Transverse colon (tissue), 4 donors: Measurements from ENCODE around the gene SORT1. TPM values are rescaled to one million over a fixed set of nuclear protein-coding genes. Genes with fewer than 3 reads are reported as not detected.

Experiments
- DNase-seq: peaks from one replicate; pipeline ENCODE4 v3.0.0-alpha.2; 2019
- H3K27ac ChIP-seq, 4 donors: fragments of 200-600 bp; sonication (generic); 2 replicates each; pipeline ENCODE4 v1.5.1; 2016 to 2018; ENCODE audit warnings: inconsistent platforms in 4 of 4
- H3K27me3 ChIP-seq: fragments of 200-600 bp; sonication (generic); 2 replicates; pipeline ENCODE4 v1.5.1; 2017; ENCODE audit warnings: inconsistent platforms
- H3K36me3 ChIP-seq, 4 donors: fragments of 200-600 bp; sonication (generic); 2 replicates each; pipeline ENCODE4 v1.5.1; 2017 to 2019; ENCODE audit warnings: inconsistent platforms in 4 of 4
- H3K4me1 ChIP-seq, 4 donors: fragments of 200-600 bp; sonication (generic); 2 replicates each; pipeline ENCODE4 v1.5.1; 2017 to 2020; ENCODE audit warnings: inconsistent platforms in 4 of 4
- H3K4me3 ChIP-seq, 4 donors: fragments of 200-600 bp; sonication (generic); 1 replicate in 1 of 4; 2 replicates in 3 of 4; pipeline versions ENCODE4 v1.5.1 to v1.6.1; 2017 to 2019; ENCODE audit warnings: inconsistent platforms in 4 of 4
- H3K9me3 ChIP-seq, 2 donors: fragments of 200-600 bp; sonication (generic); 2 replicates each; pipeline ENCODE4 v1.5.1; 2017 to 2019; ENCODE audit warnings: inconsistent platforms in 2 of 2
- EP300 ChIP-seq: sonication (generic); formaldehyde crosslinking; IDR thresholded peaks from one replicate; pipeline ENCODE4 v1.6.1; 2017; ENCODE audit warnings: antibody characterized with exemption, low read depth
- POLR2A ChIP-seq: fragments of 450-650 bp; IDR thresholded peaks from one replicate; pipeline ENCODE4 v1.6.1; 2016; ENCODE audit warnings: antibody characterized with exemption, mild to moderate bottlenecking, moderate library complexity
- POLR2AphosphoS5 ChIP-seq, 3 donors: sonication (generic); formaldehyde crosslinking; IDR thresholded peaks; one replicate each; pipeline ENCODE4 v1.6.1; 2016; ENCODE audit warnings: antibody characterized with exemption in 3 of 3
- WGBS, 2 donors: methylation state at CpG; one replicate each; pipeline ENCODE4 v1.1.5; 2018; ENCODE audit warnings: low coverage in 1 of 2; 5-methylcytosine and 5-hydroxymethylcytosine counted together
- in situ Hi-C, 4 donors: fragments of 200-750 bp; cut with MboI; loops; one replicate each; pipeline versions ENCODE4 v1.15.0 to v1.15.1; 2017; ENCODE audit warnings: low sequenced_read_pairs in 3 of 4, low pct_ligation_motif_present in 1 of 4, low pct_unique_long_range_greater_than_20kb in 1 of 4
- intact Hi-C: fragments of 100-400 bp; cut with DNase I; formaldehyde crosslinking; loops from one replicate; pipeline ENCODE4 v1.15.1; 2023; ENCODE audit warnings: low total_unique reads
- total RNA-seq, 4 donors: library from RNA; depleted of rRNA; stranded (reverse); fragments of >200 nt; gene quantifications; one replicate each; pipeline ENCODE4 v1.1.0, GENCODE V29; 2016
- TF ChIP-seq, protein P1 (sequence below), 5 experiments: fragments of 200-600 bp in 3 of 5; fragments of 450-650 bp in 2 of 5; sonication (generic) in 3 of 5; IDR thresholded peaks; 1 replicate in 2 of 5; 2 replicates in 3 of 5; pipeline ENCODE4 v1.5.1; 2016 to 2017; ENCODE audit warnings: antibody characterized with exemption in 5 of 5, inconsistent platforms in 3 of 5, mild to moderate bottlenecking in 2 of 5, moderate library complexity in 1 of 5

The SORT1 gene
- total RNA-seq, 4 donors from 2014 or later: 53.5 to 79.3 (median 66.2) TPM

- Histone ChIP-seq H3K36me3 (peaks cover 0 to 8% (median 2%) of the 10 kb centered on the region in 4 donors), H3K27ac (no peak overlapping the region), H3K4me3 (no peak overlapping the region), H3K9me3 (no peaks in the 10 kb centered on the region), H3K4me1 (peaks cover 0 to 29% (median 7%) of the 10 kb centered on the region in 4 donors), H3K27me3 (no peaks in the 10 kb centered on the region)
- 55 to 75% methylated on average over 1 of the region's 1 CpG for WGBS, 2 donors
- intact Hi-C loops (no loop called here), in situ Hi-C loops (no loop called here)
- DNase-seq: no peak
- TF ChIP-seq, protein P1, sequence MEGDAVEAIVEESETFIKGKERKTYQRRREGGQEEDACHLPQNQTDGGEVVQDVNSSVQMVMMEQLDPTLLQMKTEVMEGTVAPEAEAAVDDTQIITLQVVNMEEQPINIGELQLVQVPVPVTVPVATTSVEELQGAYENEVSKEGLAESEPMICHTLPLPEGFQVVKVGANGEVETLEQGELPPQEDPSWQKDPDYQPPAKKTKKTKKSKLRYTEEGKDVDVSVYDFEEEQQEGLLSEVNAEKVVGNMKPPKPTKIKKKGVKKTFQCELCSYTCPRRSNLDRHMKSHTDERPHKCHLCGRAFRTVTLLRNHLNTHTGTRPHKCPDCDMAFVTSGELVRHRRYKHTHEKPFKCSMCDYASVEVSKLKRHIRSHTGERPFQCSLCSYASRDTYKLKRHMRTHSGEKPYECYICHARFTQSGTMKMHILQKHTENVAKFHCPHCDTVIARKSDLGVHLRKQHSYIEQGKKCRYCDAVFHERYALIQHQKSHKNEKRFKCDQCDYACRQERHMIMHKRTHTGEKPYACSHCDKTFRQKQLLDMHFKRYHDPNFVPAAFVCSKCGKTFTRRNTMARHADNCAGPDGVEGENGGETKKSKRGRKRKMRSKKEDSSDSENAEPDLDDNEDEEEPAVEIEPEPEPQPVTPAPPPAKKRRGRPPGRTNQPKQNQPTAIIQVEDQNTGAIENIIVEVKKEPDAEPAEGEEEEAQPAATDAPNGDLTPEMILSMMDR (IDR thresholded peaks at IDR 0.05): no peak
- TF ChIP-seq POLR2A (no peak), POLR2AphosphoS5 (IDR thresholded peaks at IDR 0.05) (no peak), EP300 (no peak)
These were observed 36.1 kb downstream of the SORT1 start for GRCh38 chr1:109361649-109362048.

- no peak for DNase-seq
- H3K4me1 ChIP-seq: peaks cover 0 to 29% (median 7%) of the 10 kb centered on the region in 4 donors
- in situ Hi-C loops (no loop called here), intact Hi-C loops (no loop called here)
- peak overlapping the region in 1 of 4 donors; percentile 12 for H3K27ac ChIP-seq
- TF ChIP-seq POLR2A: no peak
- TF ChIP-seq, protein P1 (IDR thresholded peaks at IDR 0.05): no peak
- H3K9me3 ChIP-seq: no peaks in the 10 kb centered on the region
- H3K36me3 ChIP-seq: peaks cover 0 to 3% (median 0%) of the 10 kb centered on the region in 4 donors
- WGBS, 2 donors: 69 to 83% methylated on average over 1 to 2 of the region's 2 CpGs
- no peak overlapping the region for H3K4me3 ChIP-seq
- H3K27me3 ChIP-seq: no peaks in the 10 kb centered on the region
These were observed 36.6 kb downstream of the SORT1 start for GRCh38 chr1:109361069-109361468.

DNA sequence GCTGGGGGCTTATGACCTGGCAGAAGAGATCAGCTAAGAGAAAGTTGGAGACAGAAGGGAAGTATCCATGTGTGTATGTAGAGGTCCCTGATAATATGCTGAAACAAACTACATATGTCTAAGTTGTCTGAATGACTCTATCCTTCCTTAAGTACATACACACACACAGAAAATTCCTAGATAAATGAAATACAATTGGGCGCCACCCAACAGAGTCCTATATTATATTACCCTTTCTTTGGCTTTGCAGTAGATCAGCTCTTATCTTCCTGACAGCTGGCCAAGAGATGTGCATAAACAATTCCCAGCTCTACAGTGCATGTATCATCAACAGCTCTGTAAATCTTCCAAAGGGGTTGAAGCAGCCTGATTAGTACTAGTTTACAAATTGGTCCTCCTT, 40.1 kb downstream of the SORT1 start:
- Histone ChIP-seq H3K9me3 (no peaks in the 10 kb centered on the region), H3K4me1 (peaks cover 0 to 22% (median 7%) of the 10 kb centered on the region in 4 donors), H3K4me3 (no peak overlapping the region), H3K27ac (no peak overlapping the region), H3K36me3 (peaks cover 0 to 9% (median 0%) of the 10 kb centered on the region in 4 donors), H3K27me3 (no peaks in the 10 kb centered on the region)
- in situ Hi-C loops: no loop called here
- TF ChIP-seq POLR2A (no peak), POLR2AphosphoS5 (IDR thresholded peaks at IDR 0.05) (no peak), EP300 (no peak)
- TF ChIP-seq, protein P1 (IDR thresholded peaks at IDR 0.05): no peak
- 33 to 34% methylated on average over 1 of the region's 1 CpG for WGBS, 2 donors
- intact Hi-C loops: loop anchor here (10.0 kb wide), 1 partner anchor 47 kb away; no protein-coding TSS in a partner anchor
- no peak for DNase-seq

GRCh38 chr1:109356915-109357314, 40.8 kb downstream of the SORT1 start:
- no peaks in the 10 kb centered on the region for H3K9me3 ChIP-seq
- H3K27me3 ChIP-seq: no peaks in the 10 kb centered on the region
- H3K36me3 ChIP-seq: peaks cover 0 to 9% (median 0%) of the 10 kb centered on the region in 4 donors
- TF ChIP-seq POLR2AphosphoS5 (IDR thresholded peaks at IDR 0.05): no peak
- TF ChIP-seq POLR2A: no peak
- no peak for TF ChIP-seq EP300
- TF ChIP-seq, protein P1 (IDR thresholded peaks at IDR 0.05): no peak
- no peak overlapping the region for H3K27ac ChIP-seq
- DNase-seq: no peak
- no peak overlapping the region for H3K4me3 ChIP-seq
- WGBS, 2 donors: 85 to 88% methylated on average over 1 of the region's 1 CpG
- in situ Hi-C loops (no loop called here), intact Hi-C loops (loop anchor here (10.0 kb wide), 1 partner anchor 48 kb away; no protein-coding TSS in a partner anchor)
- peaks cover 0 to 29% (median 7%) of the 10 kb centered on the region in 4 donors for H3K4me1 ChIP-seq
